Measurements from ENCODE around the gene RBX1. TPM values are rescaled to one million over a fixed set of nuclear protein-coding genes. Genes with fewer than 3 reads are reported as not detected.

Gene RBX1
- total and polyA plus RNA-seq, 2 of the 8 experiments (the other 6 are each of a cell fraction or from before 2014, with no cell fraction given) = 76.5 to 119 TPM

- H3K4me2 ChIP-seq (ENCODE audit: insufficient read depth in 1 of 2, low read depth in 2 of 2, low read length in 2 of 2) = no peak overlapping the region
- H2AFZ ChIP-seq (ENCODE audit: low read length) = no peak overlapping the region
- no peak overlapping the region for H3K4me3 ChIP-seq (ENCODE audit: extremely low read depth in 1 of 4, insufficient read depth in 2 of 4, low read depth in 3 of 4, low read length in 4 of 4)
- CTCF ChIA-PET (ENCODE audit: partially characterized antibody) = interaction anchor here (1.0 to 1.7 kb wide), 2 partner anchors 16 to 30 kb away, joined by 3 to 4 read pairs; no protein-coding TSS in a partner anchor
- H2BK120ac ChIP-seq (replicated peaks; ENCODE audit: low read depth, low read length) = no peak overlapping the region
- peaks cover 3 to 36% (median 14%) of the 10 kb centered on the region in 4 experiments; a peak in 7 of 8 replicates for H3K36me3 ChIP-seq (ENCODE audit: control insufficient read depth in 2 of 4, insufficient read depth in 4 of 4, low read length in 3 of 4)
- no peak for DNase-seq (ENCODE audit: low read depth in 1 of 2, low spot score in 2 of 2)
- peaks cover under 1 to 4% of the 10 kb centered on the region in 2 experiments for H4K20me1 ChIP-seq (replicated peaks in 1 of 2; ENCODE audit: control insufficient read depth in 1 of 2, insufficient read depth in 2 of 2, low read length in 2 of 2)
- no peak overlapping the region for H3K18ac ChIP-seq (ENCODE audit: extremely low read depth, low read length)
- H3K79me2 ChIP-seq (ENCODE audit: control insufficient read depth in 1 of 2, insufficient read depth in 2 of 2, low read length in 2 of 2) = peaks cover 17 to 61% of the 10 kb centered on the region in 2 experiments
- 90% methylated on average over 4 of the region's 4 CpGs; no CpG with 5 or more reads in 1 of the 2 experiments for WGBS, 2 experiments (ENCODE audit: extremely low coverage in 1 of 2, insufficient coverage in 1 of 2, insufficient read length in 1 of 2, insufficient replicate concordance in 2 of 2, low coverage in 1 of 2, low lambda C conversion rate in 2 of 2, missing lambda C conversion rate in 1 of 2)
- no peak overlapping the region for H3K14ac ChIP-seq (ENCODE audit: insufficient read length)
- H3K9ac ChIP-seq (replicated peaks in 1 of 4; ENCODE audit: extremely low read depth in 1 of 4, low read depth in 3 of 4, low read length in 3 of 4) = no peak overlapping the region
- no peaks in the 10 kb centered on the region for H3K9me3 ChIP-seq (ENCODE audit: insufficient read depth in 2 of 2, low read depth in 1 of 2, low read length in 1 of 2)
- H2BK5ac ChIP-seq (ENCODE audit: low read depth, low read length) = no peak overlapping the region
- H4K8ac ChIP-seq (ENCODE audit: extremely low read depth, insufficient read depth, low read length) = no peak overlapping the region
- H2AK5ac ChIP-seq (ENCODE audit: low read depth, low read length) = no peak overlapping the region
- no peak overlapping the region for H3K56ac ChIP-seq (replicated peaks; ENCODE audit: insufficient read length, low read depth, low read length)
- H3K27me3 ChIP-seq (replicated peaks in 1 of 4; ENCODE audit: control insufficient read depth in 3 of 4, extremely low read depth in 1 of 4, insufficient read depth in 3 of 4, low read length in 3 of 4) = no peaks in the 10 kb centered on the region
- no peak overlapping the region for H3K4ac ChIP-seq (replicated peaks; ENCODE audit: insufficient read length, low read depth, low read length)
- no peak overlapping the region for H3K27ac ChIP-seq (ENCODE audit: low read depth, low read length)
- no peak overlapping the region for H4K91ac ChIP-seq (replicated peaks; ENCODE audit: insufficient read length, low read length)
- H2BK20ac ChIP-seq (ENCODE audit: low read length) = no peak overlapping the region
- H3K23me2 ChIP-seq (ENCODE audit: low read depth, low read length) = peaks cover 9% of the 10 kb centered on the region
- no peak for FAIRE-seq
- no peak overlapping the region for H4K5ac ChIP-seq (ENCODE audit: insufficient read length, low read depth, low read length)
- no peak overlapping the region for H3K23ac ChIP-seq (ENCODE audit: insufficient read length)
- H2BK15ac ChIP-seq (ENCODE audit: low read length) = no peak overlapping the region
- POLR2A ChIA-PET (ENCODE audit: partially characterized antibody) = interaction anchor here (0.9 to 1.7 kb wide), 2 partner anchors 137 to 139 kb away, joined by 4 to 5 read pairs; partner anchors contain the start of gene EP300
- no peak for TF ChIP-seq TEAD4 (IDR thresholded peaks at IDR 0.05; ENCODE audit: low read depth, low read length)
- no peak for TF ChIP-seq TCF12 (IDR thresholded peaks at IDR 0.05; ENCODE audit: low read depth, low read length)
- TF ChIP-seq GABPA (IDR thresholded peaks at IDR 0.05; ENCODE audit: borderline replicate concordance, insufficient read depth, low read length) = no peak
- TF ChIP-seq KDM5A (IDR thresholded peaks at IDR 0.05; ENCODE audit: low read length) = no peak
- no peak for TF ChIP-seq YY1 (IDR thresholded peaks at IDR 0.05; ENCODE audit: low read depth, low read length)
- no peak for TF ChIP-seq SIRT6 (IDR thresholded peaks at IDR 0.05; ENCODE audit: low read length)
- no peak for TF ChIP-seq SUZ12 (IDR thresholded peaks at IDR 0.05; ENCODE audit: low read length)
- no peak for TF ChIP-seq HDAC2 (IDR thresholded peaks at IDR 0.05; ENCODE audit: borderline replicate concordance in 1 of 2, low read depth in 2 of 2, low read length in 2 of 2)
- no peak for TF ChIP-seq CHD2 (IDR thresholded peaks at IDR 0.05; ENCODE audit: low read length)
- no peak for TF ChIP-seq NRF1 (IDR thresholded peaks at IDR 0.05; ENCODE audit: low read depth, low read length)
- TF ChIP-seq POU5F1 (IDR thresholded peaks at IDR 0.05; ENCODE audit: low read depth, low read length) = no peak
- peaks cover 0 to 2% (median under 1%) of the 10 kb centered on the region in 4 experiments; a peak in 3 of 7 replicates for H3K4me1 ChIP-seq (replicated peaks in 1 of 4; ENCODE audit: control insufficient read depth in 3 of 4, insufficient read depth in 4 of 4, low read length in 3 of 4)
- H3K79me1 ChIP-seq (ENCODE audit: low read depth, low read length) = 0 out of 2 replicates have a peak, but pooled peaks cover 3% of the 10 kb centered on the region
- no peak overlapping the region for H2BK12ac ChIP-seq (ENCODE audit: low read depth, low read length)
Observed at GRCh38 chr22:40954113-40954512, 2.9 kb downstream of the RBX1 start.
